H9 (cell line): ENCODE measurements around the gene KRTAP4-2. TPM values are rescaled to one million over a fixed set of nuclear protein-coding genes. Genes with fewer than 3 reads are reported as not detected.

Experiments used
- DNase-seq: peaks from one replicate; pipeline ENCODE4 v3.0.0-alpha.2; 2017
- H2AFZ ChIP-seq: one replicate; pipeline ENCODE4 v1.6.1; 2013; ENCODE audit warnings: mild to moderate bottlenecking, low read length, control low read depth, moderate library complexity
- H2AK5ac ChIP-seq: 2 replicates; pipeline ENCODE4 v1.6.1; 2013; ENCODE audit warnings: low read length, control low read depth, mixed read lengths; ENCODE audit not compliant: insufficient read length
- H2BK120ac ChIP-seq: one replicate; pipeline ENCODE4 v1.6.1; 2013; ENCODE audit warnings: low read depth, mild to moderate bottlenecking, low read length, control low read depth, inconsistent platforms; ENCODE audit not compliant: poor library complexity, severe bottlenecking
- H2BK12ac ChIP-seq: 2 replicates; pipeline ENCODE4 v1.6.1; 2013; ENCODE audit warnings: low read length, control low read depth, mixed read lengths, low read depth; ENCODE audit not compliant: insufficient read length
- H2BK15ac ChIP-seq: 2 replicates; pipeline ENCODE4 v1.6.1; 2013; ENCODE audit warnings: low read depth, low read length, control low read depth
- H2BK20ac ChIP-seq: one replicate; pipeline ENCODE4 v1.6.1; 2013; ENCODE audit warnings: low read depth, mild to moderate bottlenecking, low read length, control low read depth, inconsistent platforms; ENCODE audit not compliant: poor library complexity, severe bottlenecking
- H2BK5ac ChIP-seq: 2 replicates; pipeline ENCODE4 v1.6.1; 2013; ENCODE audit warnings: low read length, control low read depth, mixed read lengths; ENCODE audit not compliant: insufficient read length
- H3K14ac ChIP-seq: 2 replicates; pipeline ENCODE4 v1.6.1; 2013; ENCODE audit warnings: low read length, control low read depth; ENCODE audit not compliant: insufficient read depth
- H3K18ac ChIP-seq: 2 replicates; pipeline ENCODE4 v1.6.1; 2013; ENCODE audit warnings: low read depth, mild to moderate bottlenecking, mixed read lengths, low read length, control low read depth; ENCODE audit not compliant: insufficient read length
- H3K23ac ChIP-seq: 2 replicates; pipeline ENCODE4 v1.6.1; 2013; ENCODE audit warnings: low read length, control low read depth, mixed read lengths, low read depth; ENCODE audit not compliant: insufficient read length
- H3K23me2 ChIP-seq: 2 replicates; pipeline ENCODE4 v1.6.1; 2013; ENCODE audit warnings: low read depth, mild to moderate bottlenecking, mixed read lengths, low read length, control low read depth; ENCODE audit not compliant: insufficient read length, poor library complexity, severe bottlenecking
- H3K27ac ChIP-seq: 2 replicates; pipeline ENCODE4 v1.5.1; 2013; ENCODE audit warnings: low read length, control low read depth, mixed read lengths, low read depth; ENCODE audit not compliant: insufficient read length
- H3K27me3 ChIP-seq: 2 replicates; pipeline ENCODE4 v1.6.1; 2013; ENCODE audit warnings: low read length, control low read depth, inconsistent platforms; ENCODE audit not compliant: insufficient read depth
- H3K4ac ChIP-seq: 2 replicates; pipeline ENCODE4 v1.6.1; 2013; ENCODE audit warnings: low read depth, mild to moderate bottlenecking, control low read depth, inconsistent platforms, low read length, moderate library complexity
- H3K4me1 ChIP-seq: 2 replicates; pipeline ENCODE4 v1.6.1; 2013; ENCODE audit warnings: low read length, control low read depth, inconsistent platforms; ENCODE audit not compliant: insufficient read depth
- H3K4me2 ChIP-seq: 2 replicates; pipeline ENCODE4 v1.6.1; 2013; ENCODE audit warnings: low read length, control low read depth, mixed read lengths; ENCODE audit not compliant: insufficient read length, insufficient read depth
- H3K56ac ChIP-seq: 2 replicates; pipeline ENCODE4 v1.6.1; 2013; ENCODE audit warnings: low read depth, mild to moderate bottlenecking, mixed read lengths, low read length, control low read depth; ENCODE audit not compliant: insufficient read length
- H3K79me1 ChIP-seq: 2 replicates; pipeline ENCODE4 v1.6.1; 2013; ENCODE audit warnings: low read depth, mild to moderate bottlenecking, moderate library complexity, low read length, control low read depth, inconsistent platforms; ENCODE audit not compliant: insufficient read depth, poor library complexity, severe bottlenecking
- H3K79me2 ChIP-seq: 2 replicates; pipeline ENCODE4 v1.6.1; 2013; ENCODE audit warnings: low read length, control low read depth, inconsistent platforms; ENCODE audit not compliant: insufficient read depth
- H3K9ac ChIP-seq: 2 replicates; pipeline ENCODE4 v1.6.1; 2013; ENCODE audit warnings: low read length, control low read depth, mixed read lengths; ENCODE audit not compliant: insufficient read length; ENCODE audit errors: extremely low read depth
- H3K9me3 ChIP-seq: one replicate; pipeline ENCODE4 v1.6.1; 2013; ENCODE audit warnings: low read depth, low read length, inconsistent platforms; ENCODE audit not compliant: control insufficient read depth
- H3T11ph ChIP-seq: one replicate; pipeline ENCODE4 v1.6.1; 2013; ENCODE audit warnings: mild to moderate bottlenecking, low read length, control low read depth, inconsistent platforms
- H4K20me1 ChIP-seq: one replicate; pipeline ENCODE4 v1.6.1; 2013; ENCODE audit not compliant: control insufficient read depth, insufficient read length, insufficient read depth
- H4K5ac ChIP-seq: 2 replicates; pipeline ENCODE4 v1.6.1; 2013; ENCODE audit warnings: low read depth, mild to moderate bottlenecking, mixed read lengths, low read length, control low read depth; ENCODE audit not compliant: insufficient read length
- H4K8ac ChIP-seq: replicated peaks from 2 replicates; pipeline ENCODE4 v1.6.1; 2013; ENCODE audit warnings: low read length, control low read depth, mixed read lengths, low read depth; ENCODE audit not compliant: insufficient read length
- H4K91ac ChIP-seq: 2 replicates; pipeline ENCODE4 v1.6.1; 2013; ENCODE audit warnings: low read depth, mild to moderate bottlenecking, moderate library complexity, mixed read lengths, low read length, control low read depth; ENCODE audit not compliant: insufficient read length
- H3K27ac Mint-ChIP-seq, 3 experiments: 2 replicates in 2 of 3; 3 replicates in 1 of 3; pipeline ENCODE4 v1.8.0; 2020 to 2021; ENCODE audit warnings: mixed read lengths in 3 of 3, mild to moderate bottlenecking in 1 of 3, moderate library complexity in 1 of 3
- H3K27me3 Mint-ChIP-seq: 2 replicates; pipeline ENCODE4 v1.8.0; 2021; ENCODE audit warnings: low read depth, mild to moderate bottlenecking, moderate library complexity, mixed read lengths
- H3K36me3 Mint-ChIP-seq, 3 experiments: 2 replicates in 2 of 3; 3 replicates in 1 of 3; pipeline ENCODE4 v1.8.0; 2020 to 2021; ENCODE audit warnings: low read depth in 3 of 3, mixed read lengths in 3 of 3; ENCODE audit not compliant: insufficient read depth in 1 of 3
- H3K4me1 Mint-ChIP-seq, 2 experiments: 2 replicates each; pipeline ENCODE4 v1.8.0; 2020; ENCODE audit warnings: mixed read lengths in 2 of 2
- H3K4me3 Mint-ChIP-seq, 2 experiments: 2 replicates in 1 of 2; 3 replicates in 1 of 2; pipeline ENCODE4 v1.8.0; 2020 to 2021; ENCODE audit warnings: mild to moderate bottlenecking in 2 of 2, mixed read lengths in 2 of 2, moderate library complexity in 1 of 2
- H3K9me3 Mint-ChIP-seq, 2 experiments: 2 replicates in 1 of 2; 3 replicates in 1 of 2; pipeline ENCODE4 v1.8.0; 2020; ENCODE audit warnings: mild to moderate bottlenecking in 2 of 2, mixed read lengths in 2 of 2, moderate library complexity in 1 of 2
- CTCF ChIP-seq: fragments of 200-600 bp; sonication (generic); conservative IDR thresholded peaks from 3 replicates; pipeline ENCODE4 v1.8.0; 2021; ENCODE audit warnings: antibody characterized with exemption, mild to moderate bottlenecking
- WGBS: extraction: QIAGEN DNeasy Blood & Tissue Kit; methylation state at CpG from one replicate; pipeline ENCODE4 v1.1.7; 2013; ENCODE audit warnings: missing lambda C conversion rate, low lambda C conversion rate, mixed read lengths; ENCODE audit not compliant: insufficient read length; ENCODE audit errors: extremely low coverage; 5-methylcytosine and 5-hydroxymethylcytosine counted together
- total RNA-seq: library from RNA; stranded (reverse); gene quantifications from 2 replicates; pipeline ENCODE4 v1.2.1, GENCODE V29; 2021

KRTAP4-2 gene
- total RNA-seq, 1 experiment from 2014 or later: not detected

GRCh38 chr17:41196068-41196467 is 18.0 kb upstream of the KRTAP4-2 start:
- no peaks in the 10 kb centered on the region for H3K4me1 Mint-ChIP-seq
- Histone ChIP-seq H3K9me3 (no peaks in the 10 kb centered on the region), H2BK120ac (no peak overlapping the region), H4K20me1 (no peaks in the 10 kb centered on the region), H3K79me2 (no peaks in the 10 kb centered on the region), H3K14ac (no peak overlapping the region), H3K4me1 (no peaks in the 10 kb centered on the region), H3K4ac (no peak overlapping the region), H2BK12ac (no peak overlapping the region), H3K23me2 (no peaks in the 10 kb centered on the region), H2AFZ (no peak overlapping the region), H4K91ac (no peak overlapping the region), H3K27me3 (no peaks in the 10 kb centered on the region), H3K56ac (no peak overlapping the region), H2BK15ac (no peak overlapping the region), H3T11ph (no peak overlapping the region), H3K9ac (no peak overlapping the region), H2BK5ac (no peak overlapping the region), H3K23ac (no peak overlapping the region), H2AK5ac (no peak overlapping the region), H4K8ac (no peak overlapping the region), H4K5ac (no peak overlapping the region), H2BK20ac (no peak overlapping the region), H3K18ac (no peak overlapping the region), H3K79me1 (no peaks in the 10 kb centered on the region), H3K4me2 (no peak overlapping the region), H3K27ac (no peak overlapping the region)
- WGBS: no CpG with 5 or more reads among the region's 1 CpG
- H3K9me3 Mint-ChIP-seq: peaks cover 7 to 12% of the 10 kb centered on the region in 2 experiments; a peak in 4 of 5 replicates
- no peak for TF ChIP-seq CTCF
- no peak overlapping the region for H3K27ac Mint-ChIP-seq
- H3K36me3 Mint-ChIP-seq: 0 out of 7 replicates have a peak, but pooled peaks cover 0 to 3% (median 0%) of the 10 kb centered on the region in 3 experiments
- no peak overlapping the region for H3K4me3 Mint-ChIP-seq
- DNase-seq: no peak
- peaks cover 4% of the 10 kb centered on the region for H3K27me3 Mint-ChIP-seq
